Rectal smooth muscle tissue (tissue), 1 donor: ENCODE data around the gene ZBTB5.

Experiments used
- H3K27ac ChIP-seq: one replicate; pipeline ENCODE4 v1.7.0; 2013; ENCODE audit warnings: low read depth, low read length, inconsistent platforms
- H3K27me3 ChIP-seq: one replicate; pipeline ENCODE4 v1.7.0; 2013; ENCODE audit warnings: low read length; ENCODE audit not compliant: control insufficient read depth, insufficient read depth
- H3K36me3 ChIP-seq: one replicate; pipeline ENCODE4 v1.7.0; 2013; ENCODE audit warnings: low read length; ENCODE audit not compliant: control insufficient read depth, insufficient read depth
- H3K4me1 ChIP-seq: one replicate; pipeline ENCODE4 v1.7.0; 2013; ENCODE audit warnings: low read length; ENCODE audit not compliant: control insufficient read depth, insufficient read depth
- H3K4me3 ChIP-seq: one replicate; pipeline ENCODE4 v1.7.0; 2013; ENCODE audit warnings: low read length
- H3K9ac ChIP-seq: one replicate; pipeline ENCODE4 v1.7.0; 2013; ENCODE audit warnings: low read length

ZBTB5 gene

GRCh38 chr9:37414503-37414943 is 50.7 kb downstream of the ZBTB5 start:
- Histone ChIP-seq H3K4me1 (peaks cover 6% of the 10 kb centered on the region), H3K27ac (no peak overlapping the region), H3K9ac (no peak overlapping the region), H3K27me3 (no peaks in the 10 kb centered on the region), H3K4me3 (no peak overlapping the region), H3K36me3 (no peaks in the 10 kb centered on the region)

GRCh38 chr9:37413311-37413710 is 51.9 kb downstream of the ZBTB5 start:
- H3K4me3 ChIP-seq: no peak overlapping the region
- H3K27me3 ChIP-seq: no peaks in the 10 kb centered on the region
- no peak overlapping the region for H3K9ac ChIP-seq
- H3K4me1 ChIP-seq: peaks cover 6% of the 10 kb centered on the region
- H3K36me3 ChIP-seq: no peaks in the 10 kb centered on the region
- H3K27ac ChIP-seq: no peak overlapping the region

DNA sequence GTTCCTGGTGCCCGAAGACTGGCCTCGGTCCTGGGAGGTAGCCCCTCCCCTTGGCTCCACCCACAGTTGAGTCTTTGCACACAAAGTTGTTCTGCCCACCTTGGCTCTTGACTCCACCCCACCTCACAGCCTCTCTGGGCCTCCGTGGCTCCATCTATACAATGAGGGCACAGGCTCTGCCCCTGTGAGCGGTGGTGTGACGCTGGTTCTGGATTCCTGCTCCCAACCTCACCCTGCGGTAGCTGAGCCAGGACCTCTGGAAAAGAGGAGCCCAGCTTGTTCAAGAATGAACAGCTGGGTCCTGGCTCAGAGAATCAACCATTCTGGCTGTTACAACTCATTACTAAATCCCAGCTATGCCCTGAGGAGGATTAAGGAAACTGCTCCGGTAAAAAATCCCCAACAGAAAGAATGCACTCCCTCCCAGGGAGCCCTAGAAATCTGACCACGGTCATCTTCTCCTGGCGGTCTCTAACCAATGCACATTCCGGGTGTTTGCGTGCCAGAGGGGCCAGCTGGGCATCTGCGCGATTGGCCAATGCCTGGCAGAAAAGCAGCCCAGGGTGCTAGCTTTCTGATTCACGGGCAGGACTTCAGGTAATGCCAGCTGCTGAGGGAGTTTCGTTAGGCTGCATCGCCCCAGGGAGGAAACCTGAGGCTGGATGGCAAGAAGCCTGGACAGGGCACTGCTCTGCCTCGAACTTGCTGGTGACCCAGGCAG is 52.7 kb downstream of the ZBTB5 start:
- H3K27ac ChIP-seq: no peak overlapping the region
- peaks cover 6% of the 10 kb centered on the region for H3K4me1 ChIP-seq
- no peak overlapping the region for H3K9ac ChIP-seq
- no peak overlapping the region for H3K4me3 ChIP-seq
- H3K27me3 ChIP-seq: no peaks in the 10 kb centered on the region
- no peaks in the 10 kb centered on the region for H3K36me3 ChIP-seq

GRCh38 chr9:37410969-37411785 is 54.1 kb downstream of the ZBTB5 start:
- Histone ChIP-seq H3K4me3 (no peak overlapping the region), H3K4me1 (peaks cover 6% of the 10 kb centered on the region), H3K27me3 (no peaks in the 10 kb centered on the region), H3K9ac (no peak overlapping the region), H3K27ac (no peak overlapping the region), H3K36me3 (no peaks in the 10 kb centered on the region)

DNA sequence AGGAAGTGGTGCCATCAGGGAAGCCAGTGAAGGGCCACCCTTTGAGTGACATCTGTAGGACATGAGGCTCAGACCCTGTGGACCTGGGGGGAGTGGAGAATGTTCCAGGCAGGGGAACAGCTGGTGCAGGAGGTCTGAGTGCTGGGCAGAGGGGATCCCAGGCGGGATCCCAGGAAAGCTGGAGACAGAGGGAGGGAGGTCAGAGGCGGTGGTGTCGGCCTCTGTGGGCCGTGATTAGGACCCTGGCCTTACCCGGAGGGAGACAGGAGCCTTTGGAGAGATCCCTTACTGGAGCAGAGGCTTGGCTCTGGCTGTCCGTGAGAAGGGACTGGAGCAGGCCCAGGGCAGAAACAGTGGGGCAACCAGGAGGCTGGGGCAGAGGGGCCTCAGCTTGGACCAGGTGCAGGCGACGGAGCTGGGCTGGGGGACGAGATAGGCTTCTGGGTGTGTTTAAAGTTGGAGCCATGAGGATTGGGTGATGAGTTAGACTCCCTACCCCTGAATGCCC is 54.8 kb downstream of the ZBTB5 start:
- H3K4me3 ChIP-seq: no peak overlapping the region

DNA sequence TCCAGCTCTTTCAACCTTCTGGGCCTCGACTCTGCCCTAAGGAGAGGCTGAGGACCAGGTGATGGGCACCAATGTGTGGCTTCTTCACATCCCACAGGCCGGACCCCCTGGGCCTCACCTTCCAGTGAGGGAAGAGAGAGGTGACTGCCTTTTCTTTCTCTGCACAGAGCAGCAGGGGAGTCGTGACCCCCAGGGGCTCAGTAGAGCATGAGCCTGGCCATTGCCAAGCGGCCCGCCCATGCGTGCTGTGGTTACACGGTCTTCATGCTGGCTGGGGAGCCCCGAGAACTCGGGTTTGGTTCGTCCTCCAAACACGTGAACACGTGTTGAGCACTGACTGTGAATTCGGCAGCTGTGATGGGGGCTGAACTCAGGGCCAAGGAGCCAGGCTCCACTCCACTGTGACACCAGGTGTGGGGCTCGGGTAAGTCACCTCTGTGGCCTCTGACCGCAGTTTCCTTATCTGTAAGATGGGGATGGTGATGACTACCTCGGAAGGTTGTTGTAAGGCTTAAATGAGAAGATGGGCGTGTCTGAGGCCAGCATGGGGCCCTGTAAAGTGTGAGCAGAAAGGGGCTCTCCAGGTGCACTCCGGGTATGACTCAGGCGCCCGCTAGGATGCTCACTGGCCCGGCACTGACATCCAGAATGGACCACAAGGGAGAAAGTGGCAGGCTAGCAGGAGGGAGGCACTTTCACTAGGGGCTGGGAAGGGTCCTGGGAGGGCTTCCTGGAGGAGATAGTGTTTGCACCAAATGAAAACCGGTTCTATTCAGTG is 56.1 kb downstream of the ZBTB5 start:
- H3K27me3 ChIP-seq: no peaks in the 10 kb centered on the region
- H3K27ac ChIP-seq: no peak overlapping the region
- H3K4me3 ChIP-seq: no peak overlapping the region
- H3K36me3 ChIP-seq: no peaks in the 10 kb centered on the region
- no peaks in the 10 kb centered on the region for H3K4me1 ChIP-seq
- no peak overlapping the region for H3K9ac ChIP-seq

More for the DNA sequence above, 54.8 kb downstream of the ZBTB5 start:
- H3K9ac ChIP-seq: no peak overlapping the region
- no peaks in the 10 kb centered on the region for H3K27me3 ChIP-seq
- H3K27ac ChIP-seq: no peak overlapping the region
- H3K4me1 ChIP-seq: peaks cover 6% of the 10 kb centered on the region
- H3K36me3 ChIP-seq: no peaks in the 10 kb centered on the region

GRCh38 chr9:37407468-37407867 is 57.8 kb downstream of the ZBTB5 start:
- H3K36me3 ChIP-seq: no peaks in the 10 kb centered on the region
- no peak overlapping the region for H3K27ac ChIP-seq
- H3K27me3 ChIP-seq: no peaks in the 10 kb centered on the region
- H3K9ac ChIP-seq: no peak overlapping the region
- H3K4me3 ChIP-seq: no peak overlapping the region
- no peaks in the 10 kb centered on the region for H3K4me1 ChIP-seq

DNA sequence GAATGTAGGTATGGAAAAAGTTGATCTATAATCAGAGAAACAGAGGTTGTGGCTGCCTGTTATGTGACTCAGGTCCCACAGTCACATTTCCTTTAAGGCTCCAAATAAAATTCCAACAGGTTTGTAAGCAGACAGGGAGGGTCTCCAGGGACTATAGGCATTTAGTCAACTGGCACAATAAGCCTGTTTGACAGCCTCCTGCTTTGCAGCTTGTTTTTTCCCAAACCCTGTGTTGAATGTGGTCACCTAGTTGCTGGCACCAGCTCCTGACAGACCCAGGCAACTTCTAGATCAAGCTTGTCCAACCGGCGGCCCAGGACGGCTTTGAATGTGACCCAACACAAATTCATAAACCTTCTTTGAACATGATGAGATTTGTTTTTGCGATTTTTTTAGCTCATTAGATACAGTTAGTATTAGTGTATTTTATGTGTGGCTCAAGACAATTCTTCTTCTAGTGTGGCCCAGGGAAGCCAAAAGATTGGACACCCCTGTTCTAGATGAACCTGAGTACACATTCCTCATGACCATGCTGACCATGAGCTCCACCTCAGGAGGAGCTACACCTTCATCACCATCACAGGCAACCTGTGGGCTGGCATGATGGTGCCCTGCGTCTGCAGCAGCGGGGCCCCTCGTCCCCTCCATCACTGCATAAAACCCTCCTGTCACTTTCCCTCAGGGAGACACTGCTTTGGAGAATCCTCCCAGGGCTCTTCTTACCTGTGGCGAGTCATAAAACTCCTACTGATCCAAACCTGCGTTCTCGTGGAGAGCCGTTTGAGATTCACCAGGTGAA is 58.4 kb downstream of the ZBTB5 start:
- H3K36me3 ChIP-seq: no peaks in the 10 kb centered on the region

DNA sequence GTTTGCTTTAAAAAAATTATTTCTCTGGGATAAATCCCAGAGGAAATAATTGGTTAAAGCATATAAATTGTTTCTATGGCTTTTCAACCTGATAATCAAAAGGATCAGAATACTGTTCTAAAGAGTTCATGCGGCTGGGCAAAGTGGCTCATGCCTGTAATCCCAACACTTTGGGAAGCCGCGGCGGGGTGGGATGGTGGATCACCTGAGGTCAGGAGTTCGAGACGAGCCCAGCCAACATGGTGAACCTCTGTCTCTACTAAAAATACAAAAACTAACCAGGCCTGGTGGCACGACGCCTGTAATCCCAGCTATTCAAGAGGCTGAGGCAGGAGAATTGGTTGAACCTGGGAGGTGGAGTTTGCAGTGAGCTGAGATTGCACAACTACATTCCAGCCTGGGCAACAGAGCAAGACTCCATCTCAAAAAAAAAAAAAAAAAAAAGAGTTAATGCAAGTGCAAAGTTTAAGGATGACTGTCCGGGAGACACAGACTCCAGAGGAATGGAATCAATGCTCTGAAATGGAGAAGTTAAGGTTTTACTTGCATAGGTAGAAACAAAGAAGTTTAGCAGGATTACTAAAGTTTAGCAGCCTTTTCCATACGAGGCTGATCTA is 59.4 kb downstream of the ZBTB5 start:
- H3K27ac ChIP-seq: no peak overlapping the region
- H3K4me1 ChIP-seq: no peaks in the 10 kb centered on the region
- no peaks in the 10 kb centered on the region for H3K27me3 ChIP-seq
- no peaks in the 10 kb centered on the region for H3K36me3 ChIP-seq
- no peak overlapping the region for H3K4me3 ChIP-seq
- H3K9ac ChIP-seq: no peak overlapping the region

More for the DNA sequence above, 58.4 kb downstream of the ZBTB5 start:
- H3K4me1 ChIP-seq: no peaks in the 10 kb centered on the region
- no peak overlapping the region for H3K4me3 ChIP-seq
- no peaks in the 10 kb centered on the region for H3K27me3 ChIP-seq
- no peak overlapping the region for H3K27ac ChIP-seq
- H3K9ac ChIP-seq: no peak overlapping the region

DNA sequence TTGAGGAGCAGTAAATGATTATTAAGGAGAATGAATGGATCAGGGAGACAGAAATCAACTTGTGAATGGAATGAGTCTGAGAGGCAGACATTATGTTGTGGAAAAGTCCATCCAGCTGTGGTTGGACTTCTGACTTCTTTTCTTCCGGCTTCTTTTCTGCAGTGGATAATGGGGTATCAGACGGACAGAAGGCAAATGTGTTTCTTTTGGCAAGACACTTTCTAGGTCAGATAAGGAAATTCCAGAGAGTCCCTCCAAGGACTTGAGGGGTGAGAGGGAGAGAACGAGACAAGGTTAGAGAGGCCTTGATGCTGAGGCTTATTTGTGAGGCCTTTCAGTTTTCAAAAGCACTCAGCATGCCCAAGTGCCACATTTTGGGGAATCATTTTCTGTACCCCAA is 59.9 kb downstream of the ZBTB5 start:
- no peaks in the 10 kb centered on the region for H3K4me1 ChIP-seq
- no peak overlapping the region for H3K4me3 ChIP-seq
- no peak overlapping the region for H3K27ac ChIP-seq
- no peaks in the 10 kb centered on the region for H3K36me3 ChIP-seq
- H3K27me3 ChIP-seq: no peaks in the 10 kb centered on the region
- H3K9ac ChIP-seq: no peak overlapping the region

DNA sequence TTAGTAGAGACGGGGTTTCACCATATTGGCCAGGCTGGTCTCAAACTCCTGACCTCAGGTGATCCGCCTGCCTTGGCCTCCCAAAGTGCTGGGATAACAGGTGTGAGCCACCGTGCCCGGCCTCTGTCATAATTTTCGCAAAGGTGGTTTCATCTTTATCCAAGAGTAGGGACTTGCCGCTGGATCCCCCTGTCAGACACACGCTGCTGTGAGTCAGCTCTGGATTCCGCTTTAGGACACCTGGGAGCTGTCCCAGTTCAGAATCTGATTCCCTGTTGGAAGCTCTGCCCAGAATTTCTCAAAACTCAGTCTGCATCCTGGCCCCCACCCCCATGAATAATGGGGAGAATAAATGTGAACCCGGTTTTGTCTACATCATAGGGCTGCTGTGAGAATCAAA is 60.7 kb downstream of the ZBTB5 start:
- H3K36me3 ChIP-seq: no peaks in the 10 kb centered on the region
- H3K27ac ChIP-seq: no peak overlapping the region
- no peak overlapping the region for H3K4me3 ChIP-seq
- H3K27me3 ChIP-seq: no peaks in the 10 kb centered on the region
- H3K9ac ChIP-seq: no peak overlapping the region
- H3K4me1 ChIP-seq: no peaks in the 10 kb centered on the region
